C4-2B (cell line): ENCODE data around the gene MAFG.

ENCODE experiments used
- CTCF ChIP-seq: fragments of 450-650 bp; conservative IDR thresholded peaks from 2 replicates; pipeline ENCODE4 v1.5.1; 2017; ENCODE audit warnings: mild to moderate bottlenecking
- ZFX ChIP-seq: fragments of 450-650 bp; IDR thresholded peaks from 2 replicates; pipeline ENCODE4 v1.6.1; 2017

GRCh38 chr17:81909966-81910839 is 17.3 kb downstream of the MAFG start:
- TF ChIP-seq CTCF (no peak), ZFX (no peak)
